SU-DHL-6 (cell line): Measurements from ENCODE around the gene BIN2.
A peak's percentile ranks its signal among the peaks of the same experiment; 100 is the strongest.

Experiments
- H2AFZ ChIP-seq: fragments of 200-600 bp; sonication (generic); 2 replicates; pipeline ENCODE4 v1.6.1; 2014; ENCODE audit warnings: low read depth, mild to moderate bottlenecking, moderate library complexity, mixed read lengths, antibody characterized with exemption, low read length; ENCODE audit not compliant: severe bottlenecking
- H3F3A ChIP-seq: fragments of 200-600 bp; shearing (Covaris generic); 2 replicates; pipeline ENCODE4 v1.6.0; 2016; ENCODE audit warnings: antibody characterized with exemption, mild to moderate bottlenecking; ENCODE audit not compliant: insufficient read depth
- H3K27ac ChIP-seq: fragments of 200-600 bp; sonication (generic); 2 replicates; pipeline ENCODE4 v1.5.1; 2016; ENCODE audit warnings: low read depth, mild to moderate bottlenecking, low read length, moderate library complexity, mixed read lengths
- H3K27me3 ChIP-seq: fragments of 200-600 bp; sonication (generic), shearing (Covaris generic); 2 replicates; pipeline ENCODE4 v1.6.0; 2014; ENCODE audit warnings: mild to moderate bottlenecking, low read length
- H3K36me3 ChIP-seq: fragments of 200-600 bp; sonication (generic); 2 replicates; pipeline ENCODE4 v1.6.1; 2014; ENCODE audit warnings: mild to moderate bottlenecking, low read length, mixed read lengths
- H3K4me2 ChIP-seq: fragments of 300-600, 200-600 bp; shearing (Covaris generic), sonication (generic); 2 replicates; pipeline ENCODE4 v1.6.0; 2014; ENCODE audit warnings: low read length, low read depth, mild to moderate bottlenecking; ENCODE audit not compliant: poor library complexity, severe bottlenecking
- H3K4me3 ChIP-seq: fragments of 200-600 bp; sonication (generic); 2 replicates; pipeline ENCODE4 v1.5.1; 2014; ENCODE audit warnings: antibody characterized with exemption, low read length, mild to moderate bottlenecking, mixed read lengths; ENCODE audit not compliant: insufficient read depth, poor library complexity, severe bottlenecking
- H3K79me2 ChIP-seq: fragments of 200-600 bp; sonication (generic); 2 replicates; pipeline ENCODE4 v1.6.1; 2014; ENCODE audit warnings: mild to moderate bottlenecking, low read length, moderate library complexity; ENCODE audit not compliant: insufficient read depth
- H3K9ac ChIP-seq: fragments of 200-600 bp; sonication (generic); 2 replicates; pipeline ENCODE4 v1.7.0; 2014; ENCODE audit warnings: mild to moderate bottlenecking, low read length
- H3K9me2 ChIP-seq: fragments of 200-600 bp; sonication (generic); replicated peaks from 2 replicates; pipeline ENCODE4 v1.6.1; 2014; ENCODE audit warnings: low read length; ENCODE audit not compliant: insufficient read depth
- H3K9me3 ChIP-seq: fragments of 200-600 bp; sonication (generic); 2 replicates; pipeline ENCODE4 v1.6.1; 2014; ENCODE audit warnings: low read length, mixed read lengths; ENCODE audit not compliant: insufficient read depth
- H4K20me1 ChIP-seq: fragments of 200-600 bp; sonication (generic); 2 replicates; pipeline ENCODE4 v1.6.1; 2014; ENCODE audit warnings: low read depth, mild to moderate bottlenecking, antibody characterized with exemption, low read length, moderate library complexity, mixed read lengths
- EZH2phosphoT487 ChIP-seq: fragments of 200-600 bp; sonication (generic), shearing (Covaris generic); conservative IDR thresholded peaks from 2 replicates; pipeline ENCODE4 v1.6.1; 2018; ENCODE audit warnings: mild to moderate bottlenecking, antibody characterized with exemption, low read length, moderate library complexity, mixed read lengths
- TF ChIP-seq, protein P1 (sequence below): fragments of 200-600 bp; sonication (generic); IDR thresholded peaks from one replicate; pipeline ENCODE4 v1.5.1; 2017; ENCODE audit warnings: antibody characterized with exemption, mild to moderate bottlenecking, low read length, moderate library complexity; ENCODE audit not compliant: insufficient read depth, poor library complexity, severe bottlenecking

BIN2 gene

DNA sequence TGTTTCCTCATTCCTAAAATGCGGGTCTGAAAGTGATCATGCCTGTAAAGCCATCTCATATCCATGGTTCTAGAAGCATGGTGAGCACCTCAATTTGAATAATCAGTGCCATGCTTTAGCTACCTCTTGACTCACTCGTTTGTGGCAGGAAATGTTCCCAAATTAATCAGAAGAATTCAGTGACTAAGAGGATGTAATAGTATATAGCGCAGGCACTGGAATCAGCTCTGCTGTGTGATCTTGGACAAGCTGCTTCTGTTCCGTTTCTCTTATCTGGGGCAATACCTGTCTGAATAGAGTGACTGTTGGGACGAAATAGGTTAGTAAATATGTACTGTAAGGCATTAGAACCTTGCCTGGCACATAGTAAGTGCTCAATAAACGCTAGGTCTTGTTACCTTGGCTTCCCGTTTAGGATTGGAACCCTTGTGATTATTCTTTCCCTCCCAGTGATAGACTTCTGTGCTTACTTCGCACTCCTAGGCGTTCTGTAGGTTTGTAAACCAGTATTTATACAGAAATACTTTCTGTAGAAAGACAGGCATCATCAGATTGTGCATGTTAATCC lies 52.9 kb downstream of the BIN2 start:
- Histone ChIP-seq H4K20me1 (no peaks in the 10 kb centered on the region), H3K27me3 (no peaks in the 10 kb centered on the region), H3K79me2 (no peaks in the 10 kb centered on the region), H3K9me3 (no peaks in the 10 kb centered on the region), H3K9ac (peak overlapping the region; percentile 39; the same call in 1 of the 2 replicates), H2AFZ (no peak overlapping the region), H3K27ac (no peak overlapping the region), H3K4me3 (peak overlapping the region; percentile 58), H3K9me2 (no peaks in the 10 kb centered on the region), H3K36me3 (no peaks in the 10 kb centered on the region), H3F3A (no peaks in the 10 kb centered on the region), H3K4me2 (peak overlapping the region; percentile 82)
- TF ChIP-seq EZH2phosphoT487: no peak
- TF ChIP-seq, protein P1, sequence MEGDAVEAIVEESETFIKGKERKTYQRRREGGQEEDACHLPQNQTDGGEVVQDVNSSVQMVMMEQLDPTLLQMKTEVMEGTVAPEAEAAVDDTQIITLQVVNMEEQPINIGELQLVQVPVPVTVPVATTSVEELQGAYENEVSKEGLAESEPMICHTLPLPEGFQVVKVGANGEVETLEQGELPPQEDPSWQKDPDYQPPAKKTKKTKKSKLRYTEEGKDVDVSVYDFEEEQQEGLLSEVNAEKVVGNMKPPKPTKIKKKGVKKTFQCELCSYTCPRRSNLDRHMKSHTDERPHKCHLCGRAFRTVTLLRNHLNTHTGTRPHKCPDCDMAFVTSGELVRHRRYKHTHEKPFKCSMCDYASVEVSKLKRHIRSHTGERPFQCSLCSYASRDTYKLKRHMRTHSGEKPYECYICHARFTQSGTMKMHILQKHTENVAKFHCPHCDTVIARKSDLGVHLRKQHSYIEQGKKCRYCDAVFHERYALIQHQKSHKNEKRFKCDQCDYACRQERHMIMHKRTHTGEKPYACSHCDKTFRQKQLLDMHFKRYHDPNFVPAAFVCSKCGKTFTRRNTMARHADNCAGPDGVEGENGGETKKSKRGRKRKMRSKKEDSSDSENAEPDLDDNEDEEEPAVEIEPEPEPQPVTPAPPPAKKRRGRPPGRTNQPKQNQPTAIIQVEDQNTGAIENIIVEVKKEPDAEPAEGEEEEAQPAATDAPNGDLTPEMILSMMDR: no peak

GRCh38 chr12:51270067-51270950 lies 53.7 kb downstream of the BIN2 start, which contains the start of gene SMAGP:
Gene SMAGP, minus strand, starts transcription at chr12:51270415. Its CDS starts 1,137 bp downstream, at chr12:51269278.
- peak within 1 kb of the TSS; percentile 82 for H3K4me2 ChIP-seq
- peak within 1 kb of the TSS; percentile 39 for H3K9ac ChIP-seq
- TF ChIP-seq, protein P1: no peak
- no peak for TF ChIP-seq EZH2phosphoT487
- no peaks in the 10 kb centered on the region for H4K20me1 ChIP-seq
- no peaks in the 10 kb centered on the region for H3K9me3 ChIP-seq
- H3K4me3 ChIP-seq: peak within 1 kb of the TSS; percentile 58
- no peaks in the 10 kb centered on the region for H3K36me3 ChIP-seq
- H2AFZ ChIP-seq: peak within 1 kb of the TSS; percentile 94
- H3K9me2 ChIP-seq: no peaks in the 10 kb centered on the region
- H3F3A ChIP-seq: no peaks in the 10 kb centered on the region
- no peaks in the 10 kb centered on the region for H3K27me3 ChIP-seq
- no peaks in the 10 kb centered on the region for H3K79me2 ChIP-seq
- H3K27ac ChIP-seq: no peak within 1 kb of the TSS

- Histone ChIP-seq H3K9ac (no peak overlapping the region), H4K20me1 (no peaks in the 10 kb centered on the region), H3K27me3 (no peaks in the 10 kb centered on the region), H3K79me2 (no peaks in the 10 kb centered on the region), H3K9me3 (no peaks in the 10 kb centered on the region), H3K9me2 (no peaks in the 10 kb centered on the region), H2AFZ (no peak overlapping the region), H3K4me2 (peak overlapping the region; percentile 82), H3F3A (no peaks in the 10 kb centered on the region), H3K36me3 (no peaks in the 10 kb centered on the region), H3K27ac (no peak overlapping the region), H3K4me3 (peak overlapping the region; percentile 58)
- TF ChIP-seq EZH2phosphoT487: 0 out of 2 replicates have a peak, but pooled peaks have one; percentile 56
- TF ChIP-seq, protein P1: no peak
Measured at GRCh38 chr12:51269174-51270066, 54.6 kb downstream of the BIN2 start.
